GM19467 (cell line): ENCODE data around the gene DNAJC3.

Source experiments
- ATAC-seq: cut with Tn5 transposase; IDR thresholded peaks from one replicate; pipeline ENCODE4 v1.9.1; 2021; ENCODE audit warnings: mild to moderate bottlenecking, moderate library complexity; ENCODE audit not compliant: unreplicated experiment

The DNAJC3 gene, protein sequence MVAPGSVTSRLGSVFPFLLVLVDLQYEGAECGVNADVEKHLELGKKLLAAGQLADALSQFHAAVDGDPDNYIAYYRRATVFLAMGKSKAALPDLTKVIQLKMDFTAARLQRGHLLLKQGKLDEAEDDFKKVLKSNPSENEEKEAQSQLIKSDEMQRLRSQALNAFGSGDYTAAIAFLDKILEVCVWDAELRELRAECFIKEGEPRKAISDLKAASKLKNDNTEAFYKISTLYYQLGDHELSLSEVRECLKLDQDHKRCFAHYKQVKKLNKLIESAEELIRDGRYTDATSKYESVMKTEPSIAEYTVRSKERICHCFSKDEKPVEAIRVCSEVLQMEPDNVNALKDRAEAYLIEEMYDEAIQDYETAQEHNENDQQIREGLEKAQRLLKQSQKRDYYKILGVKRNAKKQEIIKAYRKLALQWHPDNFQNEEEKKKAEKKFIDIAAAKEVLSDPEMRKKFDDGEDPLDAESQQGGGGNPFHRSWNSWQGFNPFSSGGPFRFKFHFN

DNA sequence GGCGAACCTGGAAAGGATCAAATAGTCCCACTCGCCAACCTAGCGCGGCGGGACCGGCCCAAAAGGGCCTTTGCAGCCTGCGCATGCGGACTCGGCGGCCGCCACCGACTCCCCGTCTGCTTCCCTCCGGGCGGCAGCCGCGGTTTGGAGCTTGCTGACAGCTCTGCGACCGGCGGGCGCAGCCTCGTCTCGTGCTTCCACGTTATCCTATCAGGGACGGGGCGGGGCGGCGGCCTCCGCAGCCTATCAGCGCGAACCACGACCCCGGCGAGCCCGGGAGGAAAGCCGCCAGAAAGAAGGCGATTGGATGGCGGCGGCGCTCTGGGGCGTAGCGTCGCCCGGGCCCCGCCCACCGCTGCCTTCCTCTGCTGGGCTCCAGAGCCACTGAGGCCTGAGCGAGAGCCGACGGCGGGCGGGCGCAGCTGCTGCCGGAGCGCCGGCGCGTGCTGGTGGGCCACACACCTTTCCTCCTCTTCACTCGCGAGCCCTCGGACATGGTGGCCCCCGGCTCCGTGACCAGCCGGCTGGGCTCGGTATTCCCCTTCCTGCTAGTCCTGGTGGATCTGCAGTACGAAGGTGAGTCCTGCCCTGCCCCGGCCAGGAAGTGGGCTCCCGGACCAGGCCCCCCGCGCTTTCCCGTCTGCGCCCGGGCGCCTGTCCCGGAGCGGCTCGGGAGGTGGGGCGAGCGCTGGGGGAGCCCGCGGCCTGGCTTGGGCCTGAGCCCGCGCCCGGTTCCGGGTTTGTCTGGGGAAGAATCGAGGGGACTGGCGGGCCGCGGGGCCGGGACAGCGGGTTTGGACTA is at the start of gene DNAJC3:
TSS of gene DNAJC3 (plus strand) at position 378 of the 802 bp plus-strand sequence. CDS start at position 495, 117 bp downstream.
- ATAC-seq = peak; percentile 96

DNA sequence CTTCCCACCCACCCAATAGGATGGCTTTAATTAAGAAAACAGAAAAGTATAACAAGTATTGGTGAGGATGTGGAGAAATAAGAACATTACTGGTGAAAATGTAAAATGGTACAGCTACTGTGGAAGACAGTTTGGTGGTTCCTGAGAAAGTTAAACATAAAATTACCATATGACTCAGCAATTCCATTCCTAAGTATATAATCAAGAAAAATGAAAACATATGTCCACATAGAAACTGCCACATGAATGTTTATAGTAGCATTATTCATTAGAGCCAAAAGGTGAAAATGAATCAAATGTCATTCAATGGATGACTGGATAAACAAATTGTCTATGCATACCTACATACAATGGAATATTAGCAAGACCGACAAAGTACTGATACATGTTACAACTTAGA is 49.3 kb upstream of the DNAJC3 start:
- no peak for ATAC-seq

DNA sequence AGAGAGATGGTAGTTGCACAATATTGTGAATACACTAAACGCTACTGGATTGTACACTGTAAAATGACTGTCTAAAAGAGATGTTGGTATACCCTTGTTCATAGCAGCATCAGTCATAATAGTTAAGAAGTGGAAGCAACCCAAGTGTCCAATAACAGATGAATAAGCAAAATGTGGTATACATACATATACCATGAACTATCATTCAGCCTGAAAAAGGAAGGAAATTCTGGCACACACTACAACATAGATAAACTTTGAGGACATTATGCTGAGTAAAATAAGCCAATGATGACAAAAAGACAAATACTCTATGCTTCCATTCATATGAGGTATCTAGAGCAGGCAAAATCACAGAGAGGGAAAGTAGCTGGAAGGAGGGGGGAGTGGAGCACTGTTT is 48.5 kb upstream of the DNAJC3 start:
- no peak for ATAC-seq

DNA sequence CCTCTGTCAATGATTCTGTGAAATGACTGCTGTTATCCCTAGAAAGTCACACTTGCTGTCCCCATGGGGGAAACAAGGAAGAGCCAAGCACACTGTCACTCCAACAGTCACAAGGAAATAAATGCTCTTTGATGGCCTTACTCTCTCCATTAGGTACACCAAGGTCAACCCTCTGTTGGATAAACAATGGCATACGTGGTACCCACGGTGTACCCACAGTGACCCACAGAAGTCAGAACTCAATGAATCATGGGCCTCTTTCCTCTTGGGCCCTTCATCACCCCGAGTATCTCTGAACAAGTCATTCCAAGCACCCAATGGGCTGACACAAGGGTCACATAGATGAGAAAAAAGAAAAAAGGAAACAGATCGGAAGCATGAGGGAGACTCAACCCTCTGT is 47.9 kb upstream of the DNAJC3 start:
- ATAC-seq = no peak

DNA sequence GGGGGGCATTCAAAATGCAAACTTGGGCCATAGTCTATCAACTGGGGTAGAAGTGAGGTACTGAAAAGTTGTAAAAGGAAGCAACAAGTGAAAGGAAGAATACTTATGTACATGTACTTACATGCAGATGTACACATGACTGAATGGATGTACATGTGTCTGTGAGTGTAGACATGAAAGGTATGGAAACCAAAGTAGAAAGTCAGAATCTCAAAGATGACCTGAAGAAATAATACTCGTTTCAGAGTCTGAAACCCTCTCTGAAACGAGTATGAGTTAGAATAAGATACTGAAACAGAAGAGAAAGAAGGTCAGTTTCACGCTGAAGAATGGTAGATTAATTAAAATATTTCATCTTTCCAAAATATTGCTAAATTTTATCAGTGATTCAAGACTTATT is 46.3 kb upstream of the DNAJC3 start:
- no peak for ATAC-seq

DNA sequence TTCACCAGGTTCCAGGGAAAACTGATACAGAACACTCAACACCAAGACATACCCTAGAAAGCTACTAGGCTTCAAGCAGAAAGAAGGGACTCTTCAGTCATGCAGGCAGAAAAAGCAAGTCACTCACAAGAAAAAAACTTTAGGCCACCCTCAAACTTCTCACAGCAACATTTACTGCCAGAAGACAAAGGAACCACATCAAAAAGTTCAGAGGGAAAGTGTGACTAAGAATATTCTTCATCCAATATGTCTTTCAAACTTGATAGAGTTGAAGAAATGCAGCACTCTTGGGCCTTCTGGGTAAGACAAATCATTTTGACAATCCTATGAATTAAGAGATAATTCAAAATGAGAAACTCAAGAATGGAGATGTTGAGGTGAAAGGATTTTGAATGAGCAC is 40.1 kb upstream of the DNAJC3 start:
- ATAC-seq = no peak

DNA sequence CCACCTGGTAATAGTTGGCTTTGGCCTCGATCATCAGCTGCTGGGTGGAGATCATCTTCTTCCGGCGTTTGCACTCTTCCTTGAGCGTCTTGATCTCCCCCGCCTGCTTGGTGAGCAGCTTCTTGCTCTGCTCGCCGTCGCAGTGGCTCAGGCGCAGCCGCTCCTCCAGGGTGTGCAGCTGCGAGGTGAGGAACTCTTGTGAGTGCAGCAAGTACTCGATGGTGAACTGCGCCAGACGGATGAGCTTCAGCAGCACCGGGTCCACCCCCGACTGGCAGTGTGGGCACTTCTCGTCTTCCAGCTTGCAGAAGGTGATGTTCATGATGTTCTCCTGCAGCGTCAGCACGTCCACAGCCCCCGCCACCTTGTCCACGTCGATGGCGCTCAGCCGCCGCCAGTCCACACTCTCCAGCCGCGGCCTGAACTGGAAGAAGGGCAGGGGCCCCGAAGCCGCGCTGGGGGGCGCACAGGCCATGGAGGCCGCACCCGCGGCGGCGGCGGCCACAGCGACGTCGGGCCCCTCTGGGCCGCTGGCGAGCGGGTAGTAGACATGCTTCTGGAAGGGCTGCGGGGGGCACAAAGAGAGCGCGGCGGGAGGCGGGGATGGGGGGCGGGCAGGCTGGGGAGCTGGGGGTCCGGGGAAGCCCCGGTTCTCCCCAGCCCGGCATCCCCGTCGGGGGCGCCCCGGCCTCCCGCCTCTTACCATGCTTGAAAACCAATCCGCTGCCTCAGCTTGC is 35.5 kb upstream of the DNAJC3 start:
- no peak for ATAC-seq

DNA sequence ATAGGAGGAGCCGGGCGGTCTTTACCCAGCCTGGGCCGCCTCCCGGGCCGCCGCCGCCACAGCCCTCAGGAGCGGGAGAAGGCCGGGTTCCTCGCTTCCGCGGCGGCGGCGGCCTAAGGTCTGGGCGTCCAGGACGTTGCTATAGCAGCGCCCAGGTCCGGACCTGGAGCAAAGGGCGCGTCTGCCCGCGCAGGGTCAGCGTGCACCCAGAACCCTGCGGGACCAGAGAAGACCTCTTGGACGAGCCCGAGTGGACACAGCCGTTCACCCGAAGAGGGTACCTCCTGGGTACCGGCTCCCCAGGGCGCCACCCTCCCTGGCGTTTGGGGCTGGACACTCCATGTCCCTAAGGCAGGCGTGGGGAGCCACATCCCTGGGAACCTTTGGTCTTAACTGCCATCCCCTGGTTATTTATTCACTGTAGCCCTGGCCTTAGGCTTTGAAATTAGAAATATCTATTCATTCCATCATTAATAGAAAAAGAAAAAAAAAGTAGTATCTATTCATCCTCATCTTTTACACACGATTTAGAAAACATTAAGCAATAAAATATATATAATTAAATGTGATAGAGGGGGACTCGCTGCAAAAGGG is 34.8 kb upstream of the DNAJC3 start:
- ATAC-seq = no peak

DNA sequence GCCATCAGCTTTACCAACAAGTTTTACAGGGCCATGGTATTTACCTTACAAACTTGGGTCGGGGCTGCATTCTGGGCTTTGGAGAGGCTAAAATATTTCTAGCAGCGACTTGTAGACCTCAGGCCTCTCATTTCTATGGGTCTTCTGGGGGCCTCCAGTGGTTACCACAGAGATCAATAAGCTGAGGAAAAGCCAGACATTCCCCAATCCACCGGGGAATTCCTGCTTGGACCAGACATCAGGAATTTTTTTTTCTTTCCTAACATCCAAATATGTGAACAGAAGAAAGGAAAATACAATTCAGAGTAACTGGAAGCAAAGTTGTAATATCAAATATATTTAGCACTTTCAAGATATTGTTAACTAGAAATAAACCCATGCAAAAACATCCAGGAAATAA is 33.9 kb upstream of the DNAJC3 start:
- ATAC-seq = no peak

DNA sequence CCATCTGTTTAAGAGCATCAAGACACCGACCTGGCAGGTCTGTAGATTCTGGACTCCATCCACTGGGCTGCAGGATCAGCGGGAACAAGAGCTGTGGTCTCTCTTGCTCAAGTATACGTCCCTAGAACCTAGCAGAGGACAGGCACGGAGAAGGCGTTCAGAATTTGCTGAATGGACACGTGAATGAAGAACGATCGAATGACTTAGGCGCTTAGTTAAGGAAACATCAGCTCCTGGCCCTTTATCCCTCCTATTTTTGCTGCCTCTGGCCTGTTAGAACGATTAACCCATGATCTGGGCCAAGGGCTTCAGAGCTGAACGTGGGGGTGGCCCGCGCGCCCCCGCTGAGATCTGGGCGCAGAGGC is 33.4 kb upstream of the DNAJC3 start:
- no peak for ATAC-seq

DNA sequence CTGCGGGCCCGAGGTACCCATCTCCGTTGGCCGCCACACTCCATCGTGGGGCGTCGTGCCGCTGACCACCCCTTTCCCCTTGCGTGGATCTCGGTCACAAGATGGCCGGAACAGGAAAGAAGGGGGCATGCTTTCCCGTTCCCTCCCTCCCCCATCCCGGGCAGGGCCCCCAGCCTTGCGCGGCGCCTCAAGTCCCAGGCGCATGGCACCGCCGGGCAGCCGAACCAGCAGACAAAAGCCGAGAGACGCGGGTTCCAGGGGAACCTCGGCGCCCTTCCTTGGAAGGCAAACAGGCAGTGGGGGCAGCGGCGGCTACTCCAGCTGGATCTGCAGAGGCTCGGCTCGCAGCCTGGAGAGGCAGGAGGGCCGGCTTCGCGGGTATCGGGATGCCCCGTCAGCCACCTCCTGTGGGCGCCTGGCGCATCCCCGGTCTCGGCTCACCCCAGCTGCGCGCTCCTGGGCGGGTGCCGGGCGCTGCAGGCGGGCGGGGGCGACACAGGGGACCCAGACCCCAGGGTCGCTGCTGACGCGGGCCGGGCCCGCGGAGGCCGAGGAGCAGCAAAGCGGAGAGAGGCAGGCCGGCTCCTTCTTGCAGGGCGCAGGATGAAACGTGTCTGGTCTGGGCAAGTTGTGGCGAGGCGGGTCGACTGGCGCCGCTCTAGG is 32.9 kb upstream of the DNAJC3 start:
- ATAC-seq = no peak

DNA sequence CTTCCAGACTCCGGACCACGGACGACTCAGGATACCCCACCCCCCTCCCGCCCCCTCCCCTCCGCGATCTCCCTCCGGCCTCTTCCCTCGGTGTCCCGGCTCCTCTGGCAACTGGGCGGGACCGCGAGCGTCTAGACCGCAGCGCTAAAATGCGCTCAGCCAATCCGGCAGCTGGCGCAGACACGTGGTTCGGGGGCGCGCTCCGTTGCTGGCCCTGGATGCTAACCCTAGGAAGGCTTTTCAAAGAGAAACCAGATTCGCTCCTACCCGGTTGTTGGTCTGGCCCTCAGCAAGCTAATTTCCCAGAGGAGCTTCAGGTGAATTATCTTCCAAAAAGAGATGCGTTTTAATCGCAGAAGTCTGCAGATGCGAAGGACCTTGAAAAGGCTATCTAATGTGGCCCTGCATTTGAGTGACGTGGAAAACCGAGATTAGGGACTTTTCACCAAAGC is 32.3 kb upstream of the DNAJC3 start, which contains the start of gene DZIP1:
TSS of gene DZIP1 (minus strand) at position 106 of the 452 bp plus-strand sequence. CDS start 2,677 bp downstream, outside the sequence.
- no peak for ATAC-seq

DNA sequence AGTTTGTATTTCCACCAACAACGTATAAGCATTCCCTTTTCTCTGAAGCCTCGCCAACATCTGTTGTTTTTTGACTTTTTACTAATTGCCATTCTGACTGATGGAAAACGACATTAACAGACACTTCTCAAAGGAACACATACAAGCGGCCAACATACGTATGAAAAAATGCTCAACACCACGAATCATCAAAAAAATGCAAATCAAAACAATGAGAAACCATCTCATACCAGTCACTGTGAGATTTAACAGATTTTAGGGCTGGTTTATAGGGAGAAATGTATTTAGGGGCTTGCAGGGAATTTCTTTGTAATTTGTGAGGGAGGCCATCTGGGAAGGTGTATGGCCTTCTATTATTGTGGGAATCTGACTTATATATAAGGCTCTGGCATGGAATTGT is 29.6 kb upstream of the DNAJC3 start:
- no peak for ATAC-seq

DNA sequence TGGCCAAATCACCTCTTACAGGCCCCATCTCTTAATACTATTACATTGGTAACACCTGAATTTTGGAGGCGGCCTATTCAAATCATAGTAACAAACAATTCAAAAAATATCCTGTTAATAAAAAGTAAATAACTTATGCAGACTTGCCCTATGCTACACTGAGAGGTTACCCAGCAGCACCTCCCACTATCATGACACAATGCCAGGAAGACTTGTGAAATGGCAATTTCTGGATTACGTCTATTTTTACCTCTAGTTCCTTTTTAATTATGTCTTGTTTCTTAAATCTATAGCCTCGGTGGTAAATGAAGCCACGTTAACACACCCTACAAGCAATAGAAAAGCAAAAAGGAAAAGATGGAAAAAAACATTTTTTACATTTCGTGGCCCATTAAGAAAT is 26.2 kb upstream of the DNAJC3 start:
- ATAC-seq = no peak

DNA sequence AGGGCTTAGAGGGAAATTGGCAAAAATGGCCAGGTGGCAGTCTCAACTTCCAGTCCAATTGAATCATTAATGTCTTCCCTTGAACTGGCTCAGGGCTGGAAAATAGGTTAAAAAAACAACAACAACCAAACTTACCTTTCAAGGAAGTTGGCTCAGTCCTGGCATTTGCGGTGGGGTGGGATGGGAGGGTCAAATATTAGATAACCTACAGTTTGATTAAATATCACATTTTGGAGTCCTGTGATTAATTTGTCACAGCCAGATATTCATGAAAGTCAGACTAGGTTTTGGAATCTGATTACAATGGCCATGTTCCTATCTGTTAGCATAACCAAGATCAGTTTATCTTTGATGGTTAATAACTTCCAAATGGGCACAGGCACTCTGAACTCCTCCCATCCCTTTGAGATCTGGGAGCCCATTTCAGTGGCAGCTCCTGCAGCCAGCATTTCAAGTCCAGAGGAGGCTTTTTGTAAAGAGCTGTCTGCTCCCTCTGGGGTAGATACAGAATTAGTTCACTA is 24.6 kb upstream of the DNAJC3 start:
- ATAC-seq = no peak

DNA sequence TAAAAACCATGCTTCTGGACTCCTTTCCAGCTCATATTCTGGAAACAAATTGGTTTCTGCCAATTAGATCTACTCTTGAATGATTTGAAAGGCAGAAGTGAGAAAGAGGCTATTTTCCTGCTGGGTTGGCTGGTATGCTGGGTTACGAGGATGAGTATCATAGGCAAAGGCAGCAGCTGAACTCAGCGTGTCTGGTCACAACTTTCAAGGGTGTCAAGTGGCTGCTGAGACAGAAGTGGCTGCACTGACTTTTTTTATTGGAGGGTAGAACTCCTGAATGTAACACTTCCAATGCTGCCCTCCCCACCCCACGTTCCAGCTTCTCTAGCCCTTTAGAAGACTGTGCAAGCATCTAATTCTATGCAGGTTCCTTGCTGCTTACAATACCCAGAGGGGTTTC is 24.1 kb upstream of the DNAJC3 start:
- ATAC-seq = no peak

DNA sequence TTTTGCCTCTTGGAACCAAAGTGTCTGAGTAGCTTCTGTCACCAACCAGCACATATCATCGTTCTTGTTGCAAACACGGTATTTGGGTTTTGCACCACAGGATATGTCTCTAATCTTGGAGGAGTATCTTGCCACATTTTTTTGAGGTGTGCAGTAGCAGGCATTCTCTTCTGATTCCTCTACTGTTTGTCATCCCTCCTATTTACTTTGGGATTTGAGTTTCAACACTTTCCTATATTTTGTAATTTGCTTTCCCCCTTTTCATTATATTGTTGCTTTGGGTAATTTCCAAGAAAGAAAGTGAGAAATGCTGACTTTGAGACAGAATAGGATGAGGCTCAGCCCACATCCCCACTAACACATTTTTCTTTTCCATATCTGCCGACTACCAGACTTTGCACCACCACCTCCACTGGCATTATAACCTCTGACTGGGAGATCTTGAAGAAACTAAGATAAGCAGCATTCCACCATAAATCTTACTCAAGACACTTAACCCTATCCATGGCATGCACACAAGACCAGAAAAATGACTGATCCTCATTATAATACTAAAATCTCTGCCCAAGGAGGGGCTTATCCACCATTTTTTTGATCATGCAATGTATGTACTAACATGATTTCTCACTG is 20.4 kb upstream of the DNAJC3 start:
- ATAC-seq = no peak

DNA sequence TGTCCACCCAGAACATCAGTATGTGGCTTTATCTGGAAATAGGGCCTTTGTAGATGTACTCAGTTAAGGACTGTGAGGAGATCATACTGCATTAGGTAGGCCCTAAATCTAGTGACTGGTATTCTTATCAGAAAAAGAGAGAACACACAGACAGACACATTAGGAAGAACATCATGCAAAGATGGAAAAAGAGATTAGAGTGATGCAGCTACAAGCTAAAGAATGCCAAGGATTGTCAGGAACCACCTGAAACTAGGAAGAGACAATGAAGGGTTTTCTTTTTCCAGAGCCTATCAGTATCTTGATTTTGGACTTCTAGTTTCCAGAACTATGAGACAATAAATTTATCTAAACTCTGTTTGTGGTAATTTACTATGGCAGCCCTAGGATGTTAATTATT is 17.4 kb upstream of the DNAJC3 start:
- ATAC-seq = no peak

DNA sequence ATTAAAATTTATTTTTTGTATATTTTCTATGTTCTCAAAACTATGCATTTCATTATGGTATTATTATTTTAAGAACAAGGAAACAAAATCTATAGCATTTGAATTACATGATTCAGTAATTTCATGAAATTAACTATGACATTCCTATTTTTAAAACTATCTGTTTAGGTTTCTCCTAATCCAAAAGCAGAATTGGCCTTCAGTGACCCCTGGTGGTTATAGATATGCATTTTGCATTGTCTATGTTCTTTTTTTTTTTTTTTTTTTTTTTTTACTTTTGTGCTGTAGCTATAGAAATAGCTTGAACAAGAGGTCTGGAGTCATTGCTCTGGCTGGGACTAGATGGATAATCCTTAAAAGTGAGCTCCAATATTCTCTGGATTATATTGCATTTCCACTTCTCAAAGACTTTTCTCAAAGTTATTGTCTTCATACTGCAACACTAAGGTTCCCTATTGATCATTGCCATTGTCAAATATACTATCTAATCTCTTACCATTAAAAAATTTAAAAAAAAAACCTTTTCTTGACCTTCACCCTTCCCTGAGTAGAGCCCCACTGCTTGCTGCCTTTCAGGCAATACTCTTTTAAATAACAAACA is 15.9 kb upstream of the DNAJC3 start:
- no peak for ATAC-seq
